Astrocyte (in vitro differentiated cells and primary cell): ENCODE measurements around the gene LSM10.

Experiments
- CTCF ChIP-seq: IDR thresholded peaks from 2 replicates; pipeline ENCODE4 v1.5.1; 2011; ENCODE audit warnings: low read depth, mild to moderate bottlenecking, inconsistent platforms, low read length, moderate library complexity; ENCODE audit not compliant: insufficient read depth
- EZH2 ChIP-seq: IDR thresholded peaks from 2 replicates; pipeline ENCODE4 v1.6.1; 2012; ENCODE audit warnings: mild to moderate bottlenecking, low read length, inconsistent platforms; ENCODE audit not compliant: insufficient read depth

GRCh38 chr1:36380782-36381181 is 16.9 kb downstream of the LSM10 start:
- TF ChIP-seq CTCF (no peak), EZH2 (no peak)
